GM21529 (cell line): Measurements from ENCODE around the gene TSFM.

Source experiments
- ATAC-seq: cut with Tn5 transposase; IDR thresholded peaks from one replicate; pipeline ENCODE4 v1.9.1; 2021; ENCODE audit not compliant: unreplicated experiment

The TSFM gene

GRCh38 chr12:57832966-57833365, 50.4 kb downstream of the TSFM start:
- ATAC-seq: no peak

GRCh38 chr12:57833672-57834071, 51.1 kb downstream of the TSFM start:
- no peak for ATAC-seq

- no peak for ATAC-seq
These were observed 51.7 kb downstream of the TSFM start for GRCh38 chr12:57834086-57834876.

- no peak for ATAC-seq
These were observed 53.0 kb downstream of the TSFM start for GRCh38 chr12:57835366-57836288.

GRCh38 chr12:57836442-57837375, 54.1 kb downstream of the TSFM start:
- peak; percentile 51 for ATAC-seq

GRCh38 chr12:57837864-57838562, 55.4 kb downstream of the TSFM start:
- no peak for ATAC-seq

- ATAC-seq: peak; percentile 24
These were observed 56.2 kb downstream of the TSFM start for GRCh38 chr12:57838594-57839302.

- no peak for ATAC-seq
These were observed 57.4 kb downstream of the TSFM start for GRCh38 chr12:57839996-57840395.

- ATAC-seq: no peak
These were observed 58.1 kb downstream of the TSFM start for GRCh38 chr12:57840726-57841125.

- ATAC-seq: no peak
These were observed 58.9 kb downstream of the TSFM start for GRCh38 chr12:57841445-57841844.

GRCh38 chr12:57842342-57843294, 60.0 kb downstream of the TSFM start:
- ATAC-seq: no peak

- peak; percentile 17 for ATAC-seq
These were observed 62.3 kb downstream of the TSFM start for GRCh38 chr12:57844709-57845477.

- ATAC-seq: peak; percentile 31
These were observed 63.1 kb downstream of the TSFM start for GRCh38 chr12:57845478-57846284.

- peak; percentile 4 for ATAC-seq
These were observed 63.6 kb downstream of the TSFM start for GRCh38 chr12:57846285-57846576.

GRCh38 chr12:57846577-57847319, 64.2 kb downstream of the TSFM start, which contains the start of gene CTDSP2:
Gene CTDSP2, minus strand, starts transcription at chr12:57846729. Its CDS starts 294 bp downstream, at chr12:57846435.
- ATAC-seq: peak; percentile 38
